NB4 (cell line): ENCODE measurements around the gene FAM120AOS.
A peak's percentile ranks its signal among the peaks of the same experiment; 100 is the strongest.

ENCODE experiments used
- DNase-seq: peaks from one replicate; pipeline ENCODE4 v3.0.0; 2010; ENCODE audit warnings: low read depth
- H3K4me3 ChIP-seq: one replicate; pipeline ENCODE4 v1.5.1; 2011; ENCODE audit warnings: mild to moderate bottlenecking, low read depth, low read length, moderate library complexity
- MYC ChIP-seq: IDR thresholded peaks from 2 replicates; pipeline ENCODE4 v1.6.1; 2011; ENCODE audit warnings: low read depth, low read length
- POLR2A ChIP-seq: IDR thresholded peaks from 2 replicates; pipeline ENCODE4 v1.6.1; 2011; ENCODE audit warnings: mild to moderate bottlenecking; ENCODE audit not compliant: insufficient read length; ENCODE audit errors: extremely low read depth
- TF ChIP-seq, protein P1 (sequence below): IDR thresholded peaks from one replicate; pipeline ENCODE4 v1.5.1; 2012; ENCODE audit warnings: low read depth, low read length
- TF ChIP-seq, protein P2 (sequence below): IDR thresholded peaks from 2 replicates; pipeline ENCODE4 v1.6.1; 2011; ENCODE audit warnings: low read depth, low read length

Gene FAM120AOS

DNA sequence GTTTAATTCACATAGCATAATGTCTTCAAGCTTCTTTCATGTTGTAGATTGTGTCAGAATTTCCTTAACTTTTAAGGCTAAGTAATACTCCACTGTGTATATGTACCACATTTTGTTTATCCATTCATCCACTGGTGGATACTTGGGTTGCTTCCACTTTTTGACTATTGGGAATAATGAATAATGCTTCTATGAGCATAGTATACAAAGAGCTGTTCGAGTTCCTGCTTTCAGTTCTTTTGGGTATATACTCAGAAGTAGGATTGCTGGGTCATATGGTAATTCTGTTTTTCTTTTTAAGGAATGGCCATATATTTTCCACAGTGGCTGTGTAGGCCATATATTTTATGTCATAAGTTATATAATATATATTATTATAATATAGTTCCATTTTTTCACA, 3.6 kb upstream of the FAM120AOS start:
- no peak for DNase-seq
- no peak overlapping the region for H3K4me3 ChIP-seq
- TF ChIP-seq, protein P1, sequence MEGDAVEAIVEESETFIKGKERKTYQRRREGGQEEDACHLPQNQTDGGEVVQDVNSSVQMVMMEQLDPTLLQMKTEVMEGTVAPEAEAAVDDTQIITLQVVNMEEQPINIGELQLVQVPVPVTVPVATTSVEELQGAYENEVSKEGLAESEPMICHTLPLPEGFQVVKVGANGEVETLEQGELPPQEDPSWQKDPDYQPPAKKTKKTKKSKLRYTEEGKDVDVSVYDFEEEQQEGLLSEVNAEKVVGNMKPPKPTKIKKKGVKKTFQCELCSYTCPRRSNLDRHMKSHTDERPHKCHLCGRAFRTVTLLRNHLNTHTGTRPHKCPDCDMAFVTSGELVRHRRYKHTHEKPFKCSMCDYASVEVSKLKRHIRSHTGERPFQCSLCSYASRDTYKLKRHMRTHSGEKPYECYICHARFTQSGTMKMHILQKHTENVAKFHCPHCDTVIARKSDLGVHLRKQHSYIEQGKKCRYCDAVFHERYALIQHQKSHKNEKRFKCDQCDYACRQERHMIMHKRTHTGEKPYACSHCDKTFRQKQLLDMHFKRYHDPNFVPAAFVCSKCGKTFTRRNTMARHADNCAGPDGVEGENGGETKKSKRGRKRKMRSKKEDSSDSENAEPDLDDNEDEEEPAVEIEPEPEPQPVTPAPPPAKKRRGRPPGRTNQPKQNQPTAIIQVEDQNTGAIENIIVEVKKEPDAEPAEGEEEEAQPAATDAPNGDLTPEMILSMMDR: no peak
- no peak for TF ChIP-seq MYC
- TF ChIP-seq, protein P2, sequence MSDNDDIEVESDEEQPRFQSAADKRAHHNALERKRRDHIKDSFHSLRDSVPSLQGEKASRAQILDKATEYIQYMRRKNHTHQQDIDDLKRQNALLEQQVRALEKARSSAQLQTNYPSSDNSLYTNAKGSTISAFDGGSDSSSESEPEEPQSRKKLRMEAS: no peak
- TF ChIP-seq POLR2A: no peak

DNA sequence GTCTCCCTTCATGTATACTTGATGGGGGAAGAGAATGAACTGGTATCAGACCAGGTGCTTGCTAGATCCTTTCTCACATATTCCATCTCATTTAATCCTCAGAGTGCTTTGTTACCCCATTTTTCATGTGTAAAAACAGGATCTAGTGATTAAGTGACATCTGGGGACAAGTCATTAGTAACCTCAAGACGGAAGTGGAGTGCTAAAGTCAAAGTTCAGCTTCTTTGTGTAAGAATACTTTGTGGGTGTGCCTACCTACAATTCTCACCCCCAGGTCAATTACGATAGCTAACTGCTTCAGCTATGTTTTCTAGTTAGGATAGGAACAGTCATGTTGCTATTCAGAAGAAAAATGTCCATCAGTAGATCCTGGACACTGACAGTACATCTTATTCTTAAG, 3.1 kb upstream of the FAM120AOS start:
- H3K4me3 ChIP-seq: no peak overlapping the region
- TF ChIP-seq, protein P1: no peak
- TF ChIP-seq POLR2A (no peak), MYC (no peak)
- TF ChIP-seq, protein P2: no peak
- DNase-seq: peak; percentile 32

DNA sequence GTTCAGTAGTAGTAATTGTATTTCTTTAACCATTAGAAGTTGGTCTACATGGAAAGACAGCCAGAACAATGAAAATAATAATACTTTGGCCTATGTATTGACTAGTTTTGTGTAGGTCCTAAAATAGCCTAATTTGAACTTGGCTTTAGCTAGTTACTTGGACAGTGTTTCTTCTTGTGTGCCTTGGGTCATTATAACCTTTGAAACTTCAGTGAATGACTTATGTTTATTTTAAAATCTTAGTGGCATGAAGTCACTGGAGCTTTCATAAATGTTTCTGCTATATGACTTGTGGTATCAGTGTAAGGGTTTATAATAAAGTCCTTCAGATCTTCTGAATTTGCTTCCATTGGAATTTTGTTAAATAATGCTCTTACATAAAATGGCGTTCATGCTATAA, 2.6 kb upstream of the FAM120AOS start:
- H3K4me3 ChIP-seq: peak overlapping the region; percentile 2
- TF ChIP-seq MYC: no peak
- TF ChIP-seq, protein P1: no peak
- TF ChIP-seq, protein P2: no peak
- no peak for TF ChIP-seq POLR2A
- no peak for DNase-seq

GRCh38 chr9:93452710-93453046, 703 bp downstream of the FAM120AOS start:
- TF ChIP-seq POLR2A (no peak), MYC (no peak)
- TF ChIP-seq, protein P1: no peak
- TF ChIP-seq, protein P2: no peak
- peak overlapping the region; percentile 91 for H3K4me3 ChIP-seq
- DNase-seq: peak; percentile 45

- DNase-seq: peak; percentile 65
- TF ChIP-seq POLR2A: no peak
- TF ChIP-seq, protein P1: no peak
- peak; percentile 26; the same call in 1 of the 2 replicates for TF ChIP-seq MYC
- TF ChIP-seq, protein P2: peak; percentile 49; the same call in 1 of the 2 replicates
Measured at GRCh38 chr9:93451849-93452709, 1.3 kb downstream of the FAM120AOS start.

More at GRCh38 chr9:93451849-93452709, 1.3 kb downstream of the FAM120AOS start:
- peak overlapping the region; percentile 91 for H3K4me3 ChIP-seq
